K562 (cell line): ENCODE measurements around the gene CDK14. TPM values are rescaled to one million over a fixed set of nuclear protein-coding genes. Genes with fewer than 3 reads are reported as not detected.

ENCODE experiments used
- ATAC-seq: fragments of 200-7000 bp; cut with Tn5 transposase; 3 replicates; pipeline ENCODE4 v1.9.1; 2020; ENCODE audit warnings: moderate library complexity
- BruUV-seq: library from RNA; stranded (reverse); fragments of 400-500 nt; replicated peaks from 2 replicates; lab custom pipeline; 2021; lab: Mats Ljungman, UMichigan
- CTCF ChIA-PET: fragments of 300-600 bp; formaldehyde crosslinking; extraction: SDS; loops from one replicate; lab custom pipeline; 2021; ENCODE audit warnings: low intra/inter-chr PET ratio; lab: Yijun Ruan, JAX
- POLR2A ChIA-PET: fragments of 300-600, 350-650 bp; sonication (Branson Sonifier 250); formaldehyde crosslinking; extraction: SDS; loops from one replicate; lab custom pipeline; 2021; ENCODE audit warnings: antibody characterized with exemption, inconsistent platforms; lab: Yijun Ruan, JAX
- DNase-seq, 4 experiments: peaks; one replicate each; pipeline versions ENCODE4 v3.0.0 to v3.0.0-alpha.2; 2011 to 2018; ENCODE audit warnings: low spot score in 3 of 4, mixed read lengths in 3 of 4; ENCODE audit errors: extremely low read depth in 1 of 4
- FAIRE-seq: peaks from 2 replicates; lab custom pipeline; 2011; peaks lifted over from hg19 to GRCh38; lab: Jason Lieb, UNC
- H2AFZ ChIP-seq: 2 replicates; pipeline ENCODE4 v1.6.0; 2011; ENCODE audit warnings: low read depth, low read length, control low read depth, inconsistent platforms
- H3K27ac ChIP-seq: fragments of 200-600 bp; 3 replicates; pipeline ENCODE4 v1.8.0; 2011; ENCODE audit warnings: low read depth, mild to moderate bottlenecking, control low read depth, inconsistent platforms, low read length, moderate library complexity, mixed read lengths; ENCODE audit errors: extremely low read depth
- H3K27me3 ChIP-seq, 2 experiments: fragments of 300-600 bp in 1 of 2; 2 replicates in 1 of 2; 3 replicates in 1 of 2; pipeline versions ENCODE4 v1.6.0 to v1.8.0; 2011; ENCODE audit warnings: inconsistent platforms in 2 of 2, low read length in 2 of 2, mild to moderate bottlenecking in 1 of 2, mixed read lengths in 1 of 2, moderate library complexity in 1 of 2; ENCODE audit not compliant: control insufficient read depth in 2 of 2, insufficient read depth in 2 of 2
- H3K36me3 ChIP-seq: fragments of 300-600 bp; 3 replicates; pipeline ENCODE4 v1.8.0; 2011; ENCODE audit warnings: mild to moderate bottlenecking, low read length, inconsistent platforms; ENCODE audit not compliant: control insufficient read depth, insufficient read depth
- H3K4me1 ChIP-seq, 2 experiments: fragments of 200-600 bp in 1 of 2; replicated peaks in 1 of 2; 2 replicates in 1 of 2; 3 replicates in 1 of 2; pipeline versions ENCODE4 v1.5.1 to v1.8.0; 2011; ENCODE audit warnings: inconsistent platforms in 2 of 2, low read length in 2 of 2, mild to moderate bottlenecking in 1 of 2, mixed read lengths in 1 of 2, moderate library complexity in 1 of 2; ENCODE audit not compliant: control insufficient read depth in 2 of 2, insufficient read depth in 2 of 2
- H3K4me2 ChIP-seq: 2 replicates; pipeline ENCODE4 v1.6.1; 2011; ENCODE audit warnings: low read length, control low read depth, inconsistent platforms, mixed read lengths; ENCODE audit not compliant: insufficient read depth
- H3K4me3 ChIP-seq: fragments of 200-600 bp; sonication (generic), shearing (Covaris generic); 2 replicates; pipeline ENCODE4 v1.5.1; 2016; ENCODE audit warnings: control low read depth, inconsistent platforms
- H3K79me2 ChIP-seq: fragments of 200-600 bp; 3 replicates; pipeline ENCODE4 v1.8.0; 2011; ENCODE audit warnings: low read length, inconsistent platforms; ENCODE audit not compliant: control insufficient read depth, insufficient read depth
- H3K9ac ChIP-seq, 2 experiments: 2 replicates each; pipeline versions ENCODE4 v1.6.0 to v1.6.1; 2011; ENCODE audit warnings: low read depth in 2 of 2, low read length in 2 of 2, control low read depth in 1 of 2, inconsistent platforms in 1 of 2, mild to moderate bottlenecking in 1 of 2, mixed read lengths in 1 of 2; ENCODE audit not compliant: insufficient read depth in 1 of 2
- H3K9me1 ChIP-seq: one replicate; pipeline ENCODE4 v1.6.0; 2011; ENCODE audit warnings: inconsistent platforms, mild to moderate bottlenecking, low read length, moderate library complexity; ENCODE audit not compliant: control insufficient read depth, insufficient read depth
- H3K9me3 ChIP-seq: replicated peaks from 2 replicates; pipeline ENCODE4 v1.5.1; 2011; ENCODE audit warnings: low read depth, low read length, inconsistent platforms; ENCODE audit not compliant: control insufficient read depth, insufficient read depth
- H4K20me1 ChIP-seq: replicated peaks from 2 replicates; pipeline ENCODE4 v1.6.1; 2011; ENCODE audit warnings: low read length, inconsistent platforms, mixed read lengths; ENCODE audit not compliant: control insufficient read depth, insufficient read depth
- ARID2 ChIP-seq: fragments of 450-650 bp; IDR thresholded peaks from 2 replicates; pipeline ENCODE4 v1.6.1; 2017; ENCODE audit warnings: antibody characterized with exemption, mild to moderate bottlenecking
- CEBPG ChIP-seq, 3 experiments: fragments of 200-800 bp in 1 of 3; sonication (Bioruptor generic) in 1 of 3; sonication (generic) in 1 of 3; formaldehyde crosslinking in 1 of 3; IDR thresholded peaks in 2 of 3; conservative IDR thresholded peaks in 1 of 3; 2 replicates each; pipeline versions ENCODE4 v1.6.1 to v1.8.0; 2016 to 2022; ENCODE audit warnings: missing compliant biosample characterization in 2 of 3, missing genetic modification characterization in 2 of 3, mild to moderate bottlenecking in 1 of 3, missing genetic modification reagents in 1 of 3
- E2F1 ChIP-seq: sonication (generic); formaldehyde crosslinking; IDR thresholded peaks from 2 replicates; pipeline ENCODE4 v1.8.1; 2023; ENCODE audit warnings: mild to moderate bottlenecking, missing genetic modification reagents, moderate library complexity
- FOXM1 ChIP-seq, 2 experiments: fragments of 450-650 bp in 1 of 2; sonication (generic) in 1 of 2; formaldehyde crosslinking in 1 of 2; IDR thresholded peaks; 2 replicates each; pipeline versions ENCODE4 v1.6.1 to v1.9.0; 2017 to 2022; ENCODE audit warnings: low read depth in 2 of 2, mild to moderate bottlenecking in 2 of 2, missing genetic modification reagents in 1 of 2, moderate library complexity in 1 of 2
- HDAC1 ChIP-seq, 2 experiments: fragments of 450-650 bp; IDR thresholded peaks; 2 replicates each; pipeline ENCODE4 v1.6.1; 2016 to 2017; ENCODE audit warnings: inconsistent platforms in 1 of 2, mild to moderate bottlenecking in 1 of 2, moderate library complexity in 1 of 2
- HMBOX1 ChIP-seq: sonication (generic); IDR thresholded peaks from 2 replicates; pipeline ENCODE4 v1.6.1; 2016
- MAFG ChIP-seq: fragments of 450-650 bp; conservative IDR thresholded peaks from 2 replicates; pipeline ENCODE4 v1.6.1; 2016; ENCODE audit warnings: missing genetic modification characterization, missing compliant biosample characterization
- MBD2 ChIP-seq: sonication (generic); IDR thresholded peaks from 2 replicates; pipeline ENCODE4 v1.6.1; 2016; ENCODE audit warnings: low read depth, borderline replicate concordance
- MYNN ChIP-seq, 2 experiments: sonication (generic); formaldehyde crosslinking in 1 of 2; IDR thresholded peaks; 2 replicates each; pipeline versions ENCODE4 v1.5.0 to v1.6.1; 2016 to 2020; ENCODE audit warnings: antibody characterized with exemption in 1 of 2, missing genetic modification reagents in 1 of 2
- PML ChIP-seq: IDR thresholded peaks from 2 replicates; pipeline ENCODE4 v1.6.1; 2012; ENCODE audit warnings: low read length, inconsistent platforms
- PTRF ChIP-seq: fragments of 450-650 bp; IDR thresholded peaks from 2 replicates; pipeline ENCODE4 v1.6.1; 2016; ENCODE audit warnings: mild to moderate bottlenecking, missing genetic modification characterization, missing compliant biosample characterization
- TAL1 ChIP-seq: fragments of 450-650 bp; IDR thresholded peaks from 2 replicates; pipeline ENCODE4 v1.6.1; 2016; ENCODE audit warnings: mild to moderate bottlenecking
- ZFP1 ChIP-seq: fragments of 450-650 bp; formaldehyde crosslinking; IDR thresholded peaks from 2 replicates; pipeline ENCODE4 v1.4.0; 2020; ENCODE audit warnings: mild to moderate bottlenecking, mixed read lengths
- ZNF583 ChIP-seq: fragments of 250-450 bp; sonication (Bioruptor Pico); IDR thresholded peaks from 2 replicates; pipeline ENCODE4 v1.4.0; 2020
- WGBS: fragments of 100-300 bp; shearing (Covaris generic); methylation state at CpG from one replicate; pipeline ENCODE4 v1.1.6; 2016; ENCODE audit warnings: low coverage, mixed read lengths; ENCODE audit not compliant: insufficient coverage; ENCODE audit errors: missing lambda C conversion rate; 5-methylcytosine and 5-hydroxymethylcytosine counted together
- in situ Hi-C: fragments of 300-500 bp; cut with MboI; formaldehyde crosslinking; loops from 4 replicates; pipeline ENCODE4 v1.15.0; 2018; ENCODE audit warnings: inconsistent platforms, mixed read lengths
- intact Hi-C: fragments of 100-400 bp; cut with micrococcal nuclease; formaldehyde crosslinking; loops from 2 replicates; pipeline ENCODE4 v1.14.2; 2022
- polyA plus RNA-seq, 8 experiments: library from polyadenylated mRNA; depleted of rRNA in 4 of 8; stranded (reverse) in 5 of 8; unstranded in 3 of 8; fragments of >200 nt; fragmentation: Nextera tagmentation in 2 of 8; fragmentation: Illumina TruSeq in 1 of 8; extraction: Ambion mirVana in 2 of 8; extraction: Trizol in 1 of 8; gene quantifications; 2 replicates each; pipeline versions ENCODE4 v1.2.1 to v1.2.3, GENCODE V29; 2011 to 2014; ENCODE audit warnings: inconsistent platforms in 1 of 8, missing spikeins in 1 of 8
- total RNA-seq, 7 experiments: library from RNA; depleted of rRNA in 6 of 7; stranded (reverse); fragments of >200 nt in 6 of 7; fragmentation: Illumina TruSeq in 2 of 7; extraction: Trizol in 2 of 7; gene quantifications; 2 replicates each; pipeline versions ENCODE4 v1.2.1 to v1.2.3, GENCODE V29; 2011 to 2021; ENCODE audit warnings: low replicate concordance in 1 of 7

Gene CDK14
- total and polyA plus RNA-seq, 9 of the 15 experiments (the other 6 are each of a cell fraction or from before 2014, with no cell fraction given) = 0.03 to 0.91 (median 0.16) TPM

- intact Hi-C loops (no loop called here), in situ Hi-C loops (no loop called here)
- Histone ChIP-seq H3K4me3 (no peak overlapping the region), H2AFZ (no peak overlapping the region), H4K20me1 (no peaks in the 10 kb centered on the region), H3K9ac (no peak overlapping the region), H3K79me2 (no peaks in the 10 kb centered on the region), H3K27me3 (no peaks in the 10 kb centered on the region), H3K4me1 (no peaks in the 10 kb centered on the region), H3K9me1 (no peaks in the 10 kb centered on the region), H3K4me2 (no peak overlapping the region), H3K9me3 (no peaks in the 10 kb centered on the region; the same call in 1 of the 2 replicates), H3K27ac (no peak overlapping the region), H3K36me3 (no peaks in the 10 kb centered on the region)
- CTCF ChIA-PET = no interaction called here
- no peak for TF ChIP-seq ZNF583
- TF ChIP-seq MBD2 = no peak
- no peak for TF ChIP-seq PML
- no peak for TF ChIP-seq ARID2
- WGBS = 0% methylated on average over 1 of the region's 1 CpG
- no TSS peak for BruUV-seq
- no peak for FAIRE-seq
- POLR2A ChIA-PET = no interaction called here
- no peak for DNase-seq
- no peak for ATAC-seq
These were observed 243.2 kb downstream of the CDK14 start for GRCh38 chr7:90839316-90839715.

DNA sequence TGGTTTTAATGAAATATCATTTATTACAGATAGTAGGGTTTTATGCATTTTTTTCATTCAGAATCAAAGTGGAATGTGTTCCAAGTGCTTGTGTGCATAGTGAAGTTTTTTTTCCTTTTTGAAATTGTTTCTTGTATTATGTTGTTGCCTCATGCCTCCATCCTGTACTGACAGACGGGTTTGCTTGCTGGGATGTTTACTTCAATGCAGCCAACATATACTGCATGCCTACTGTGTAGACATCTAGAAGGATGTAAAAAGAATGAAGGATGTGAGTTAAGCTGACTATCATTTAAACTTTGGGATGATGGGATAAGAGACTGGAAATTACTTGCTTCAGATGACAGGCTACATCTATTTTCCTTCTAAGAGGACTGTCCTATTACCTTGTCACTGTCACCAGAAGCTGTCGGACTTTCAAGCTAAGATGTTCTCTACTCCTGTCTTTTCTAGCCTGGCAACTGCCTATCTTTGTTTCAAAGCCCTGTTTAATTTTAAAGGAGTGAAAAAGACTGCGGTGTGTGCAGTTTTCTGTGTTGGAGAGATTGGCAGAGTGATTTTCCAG, 243.7 kb downstream of the CDK14 start:
- Histone ChIP-seq H3K36me3 (no peaks in the 10 kb centered on the region), H4K20me1 (no peaks in the 10 kb centered on the region), H3K27me3 (no peaks in the 10 kb centered on the region), H3K27ac (no peak overlapping the region), H3K4me2 (no peak overlapping the region), H2AFZ (no peak overlapping the region), H3K4me1 (no peaks in the 10 kb centered on the region), H3K9me3 (no peaks in the 10 kb centered on the region; the same call in 1 of the 2 replicates), H3K79me2 (no peaks in the 10 kb centered on the region), H3K4me3 (no peak overlapping the region), H3K9me1 (no peaks in the 10 kb centered on the region), H3K9ac (no peak overlapping the region)
- POLR2A ChIA-PET = no interaction called here
- WGBS = 3% methylated on average over 3 of the region's 3 CpGs
- DNase-seq (no peak), FAIRE-seq (no peak), ATAC-seq (no peak)
- in situ Hi-C loops = no loop called here
- intact Hi-C loops = no loop called here
- CTCF ChIA-PET = no interaction called here
- BruUV-seq = no TSS peak
- TF ChIP-seq HDAC1 (IDR thresholded peaks at IDR 0.05) (no peak), TAL1 (no peak), E2F1 (CRISPR knock-in tag) (no peak), ZFP1 (CRISPR knock-in tag) (no peak), PTRF (no peak), CEBPG (CRISPR knock-in tag; IDR thresholded peaks at IDR 0.05) (no peak), CEBPG (tag; conservative IDR thresholded peaks at IDR 0.05 in 1 of 2, IDR thresholded peaks at IDR 0.05 in 1 of 2) (no peak), MYNN (IDR thresholded peaks at IDR 0.05) (no peak), MYNN (CRISPR knock-in tag; IDR thresholded peaks at IDR 0.05) (no peak), MAFG (tag) (no peak), HMBOX1 (no peak), FOXM1 (IDR thresholded peaks at IDR 0.05; ENCODE audit: low read depth) (no peak), FOXM1 (CRISPR knock-in tag; IDR thresholded peaks at IDR 0.05; ENCODE audit: low read depth) (no peak)
